ENCODE results near the gene LENG8. TPM values are rescaled to one million over a fixed set of nuclear protein-coding genes. Genes with fewer than 3 reads are reported as not detected.

The LENG8 gene
- total RNA-seq, 4 donors from 2014 or later: 57.9 to 195 (median 64.1) TPM

GRCh38 chr19:54454781-54455675, 6.0 kb downstream of the LENG8 start:
- 90 to 92% methylated on average over 32 to 33 of the region's 33 CpGs for WGBS, 2 donors
- intact Hi-C loops (cut with DNase I; ENCODE audit: low total_unique reads): no loop called here
- DNase-seq (ENCODE audit: low spot score in 2 of 2): peak in 1 of 2 donors; percentile 85
- TF ChIP-seq POLR2A (IDR thresholded peaks at IDR 0.05) (no peak), CTCF (IDR thresholded peaks at IDR 0.05) (no peak)
- H3K4me3 ChIP-seq (ENCODE audit: low read depth, poor library complexity, severe bottlenecking): no peak overlapping the region

- DNase-seq (ENCODE audit: low spot score in 2 of 2): peak in 1 of 2 donors; percentile 81
- WGBS, 2 donors: 92 to 93% methylated on average over 31 to 40 of the region's 40 CpGs
- intact Hi-C loops (cut with DNase I; ENCODE audit: low total_unique reads): no loop called here
- no peak overlapping the region for H3K4me3 ChIP-seq (ENCODE audit: low read depth, poor library complexity, severe bottlenecking)
- TF ChIP-seq POLR2A (IDR thresholded peaks at IDR 0.05) (no peak), CTCF (IDR thresholded peaks at IDR 0.05) (no peak)
Measured at GRCh38 chr19:54455786-54456422, 6.9 kb downstream of the LENG8 start.

- no peak overlapping the region for H3K4me3 ChIP-seq (ENCODE audit: low read depth, poor library complexity, severe bottlenecking)
- WGBS, 2 donors: 92% methylated on average over 51 of the region's 51 CpGs
- TF ChIP-seq CTCF (IDR thresholded peaks at IDR 0.05) (no peak), POLR2A (IDR thresholded peaks at IDR 0.05) (no peak)
- peak in 1 of 2 donors; percentile 80 for DNase-seq (ENCODE audit: low spot score in 2 of 2)
- intact Hi-C loops (cut with DNase I; ENCODE audit: low total_unique reads): no loop called here
Measured at GRCh38 chr19:54456423-54457373, 7.7 kb downstream of the LENG8 start.

GRCh38 chr19:54457773-54458647, 9.0 kb downstream of the LENG8 start:
- intact Hi-C loops (cut with DNase I; ENCODE audit: low total_unique reads): no loop called here
- H3K4me3 ChIP-seq (ENCODE audit: low read depth, poor library complexity, severe bottlenecking): no peak overlapping the region
- TF ChIP-seq POLR2A (IDR thresholded peaks at IDR 0.05): no peak
- no peak for TF ChIP-seq CTCF (IDR thresholded peaks at IDR 0.05)
- WGBS, 2 donors: 91 to 92% methylated on average over 42 of the region's 42 CpGs
- DNase-seq (ENCODE audit: low spot score in 2 of 2): no peak

Measured in lower leg skin (tissue), 4 donors.